ENCODE results near the gene FBLN1.
"Not testable (repeated sequence)": the region's sequence is repeated elsewhere in the genome, so short reads cannot be mapped to it uniquely, and the experiment has no call there.

FBLN1 gene

GRCh38 chr22:45502215-45503049 is at the start of gene FBLN1:
TSS of gene FBLN1 (plus strand) at chr22:45502883. CDS start at chr22:45502986, 103 bp downstream.
- in situ Hi-C loops (cut with MboI; ENCODE audit: low sequenced_read_pairs), result no loop called here

- in situ Hi-C loops (cut with MboI; ENCODE audit: low sequenced_read_pairs), result no loop called here
Observed at GRCh38 chr22:45453764-45454163, 48.9 kb upstream of the FBLN1 start.

- in situ Hi-C loops (cut with MboI; ENCODE audit: low sequenced_read_pairs), result no loop called here
Observed at GRCh38 chr22:45454275-45454674, 48.4 kb upstream of the FBLN1 start.

- in situ Hi-C loops (cut with MboI; ENCODE audit: low sequenced_read_pairs), result no loop called here
Observed at GRCh38 chr22:45455212-45455611, 47.5 kb upstream of the FBLN1 start.

- in situ Hi-C loops (cut with MboI; ENCODE audit: low sequenced_read_pairs), result no loop called here
Observed at GRCh38 chr22:45455621-45456020, 47.1 kb upstream of the FBLN1 start.

- in situ Hi-C loops (cut with MboI; ENCODE audit: low sequenced_read_pairs), result no loop called here
Observed at GRCh38 chr22:45456811-45457210, 45.9 kb upstream of the FBLN1 start.

GRCh38 chr22:45458532-45458931 is 44.2 kb upstream of the FBLN1 start:
- in situ Hi-C loops (cut with MboI; ENCODE audit: low sequenced_read_pairs), result no loop called here

- in situ Hi-C loops (cut with MboI; ENCODE audit: low sequenced_read_pairs), result no loop called here
Observed at GRCh38 chr22:45459235-45459634, 43.4 kb upstream of the FBLN1 start.

- in situ Hi-C loops (cut with MboI; ENCODE audit: low sequenced_read_pairs), result no loop called here
Observed at GRCh38 chr22:45460288-45461109, 42.2 kb upstream of the FBLN1 start.

- in situ Hi-C loops (cut with MboI; ENCODE audit: low sequenced_read_pairs), result no loop called here
Observed at GRCh38 chr22:45462034-45462655, 40.5 kb upstream of the FBLN1 start.

- in situ Hi-C loops (cut with MboI; ENCODE audit: low sequenced_read_pairs), result not testable (repeated sequence)
Observed at GRCh38 chr22:45463691-45464090, 39.0 kb upstream of the FBLN1 start.

GRCh38 chr22:45465633-45466032 is 37.0 kb upstream of the FBLN1 start:
- in situ Hi-C loops (cut with MboI; ENCODE audit: low sequenced_read_pairs), result no loop called here

- in situ Hi-C loops (cut with MboI; ENCODE audit: low sequenced_read_pairs), result no loop called here
Observed at GRCh38 chr22:45468872-45469271, 33.8 kb upstream of the FBLN1 start.

GRCh38 chr22:45469281-45470073 is 33.2 kb upstream of the FBLN1 start:
- in situ Hi-C loops (cut with MboI; ENCODE audit: low sequenced_read_pairs), result no loop called here

GRCh38 chr22:45470871-45471270 is 31.8 kb upstream of the FBLN1 start:
- in situ Hi-C loops (cut with MboI; ENCODE audit: low sequenced_read_pairs), result no loop called here

GRCh38 chr22:45472426-45472825 is 30.3 kb upstream of the FBLN1 start:
- in situ Hi-C loops (cut with MboI; ENCODE audit: low sequenced_read_pairs), result no loop called here

- in situ Hi-C loops (cut with MboI; ENCODE audit: low sequenced_read_pairs), result no loop called here
Observed at GRCh38 chr22:45473626-45474237, 29.0 kb upstream of the FBLN1 start.

GRCh38 chr22:45475063-45475747 is 27.5 kb upstream of the FBLN1 start:
- in situ Hi-C loops (cut with MboI; ENCODE audit: low sequenced_read_pairs), result no loop called here

GRCh38 chr22:45475851-45476514 is 26.7 kb upstream of the FBLN1 start:
- in situ Hi-C loops (cut with MboI; ENCODE audit: low sequenced_read_pairs), result no loop called here
